ENCODE data around the gene LMAN1L.

GRCh38 chr15:74802290-74802689, 10.3 kb upstream of the LMAN1L start:
- TF ChIP-seq CTCF (IDR thresholded peaks at IDR 0.05) (no peak), EP300 (IDR thresholded peaks at IDR 0.05) (no peak)
